NOMO-1 treated with dmso at 0.1 percent for 144 hours (cell line): ENCODE results near the gene ZNF850.
A peak's percentile ranks its signal among the peaks of the same experiment; 100 is the strongest.
"Not testable (repeated sequence)": the region's sequence is repeated elsewhere in the genome, so short reads cannot be mapped to it uniquely, and the experiment has no call there.

ENCODE experiments used
- DNase-seq: peaks from one replicate; lab custom pipeline; 2025; ENCODE audit not compliant: unreplicated experiment; lab: John Stamatoyannopoulos, UW

ZNF850 gene

DNA sequence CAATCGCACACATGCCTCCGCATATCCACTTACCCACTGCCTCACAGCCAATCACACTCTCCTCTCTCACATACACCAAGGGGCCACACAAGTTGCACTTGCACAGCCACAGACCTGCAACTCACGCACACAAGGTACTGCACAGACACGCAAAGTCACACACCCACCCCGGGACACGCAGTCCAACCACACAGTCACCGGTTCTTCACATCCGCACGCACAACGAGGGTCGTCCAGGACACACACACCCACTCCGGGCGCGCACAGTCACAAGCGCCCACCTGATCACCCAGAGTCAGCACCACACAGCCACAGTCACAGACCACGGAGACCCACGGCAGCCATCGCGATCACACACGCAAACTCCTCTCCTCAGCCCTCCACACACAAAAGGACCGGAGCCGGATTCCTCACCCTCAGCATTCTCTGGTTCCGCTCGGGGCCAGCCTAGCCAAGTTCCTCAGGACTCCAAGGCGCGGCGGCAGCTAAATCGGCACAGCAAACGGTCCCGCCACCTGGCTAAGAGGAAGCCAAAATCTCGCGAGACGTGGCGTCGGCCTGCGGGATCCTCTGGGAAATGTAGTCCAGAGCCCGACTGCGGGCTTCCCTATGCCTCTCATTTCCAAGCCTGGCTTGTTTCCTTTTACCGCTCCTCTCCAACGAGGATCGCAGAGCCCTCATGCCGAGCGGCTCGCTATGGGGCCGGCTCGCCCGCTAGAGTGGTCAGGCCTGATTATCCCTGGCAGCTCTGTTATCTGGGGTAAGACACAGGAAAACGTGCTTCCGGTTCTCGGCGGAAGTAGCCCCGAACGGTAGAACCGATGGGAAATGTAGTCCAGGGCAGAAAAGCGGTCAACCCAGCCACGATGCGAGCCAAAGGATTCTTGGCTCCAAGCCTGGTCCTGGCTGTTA, at the start of gene ZNF850:
Gene ZNF850, minus strand, starts transcription at position 497 of the 912 bp plus-strand sequence. CDS start 10,201 bp downstream, outside the sequence.
- peak; percentile 92 for DNase-seq

DNA sequence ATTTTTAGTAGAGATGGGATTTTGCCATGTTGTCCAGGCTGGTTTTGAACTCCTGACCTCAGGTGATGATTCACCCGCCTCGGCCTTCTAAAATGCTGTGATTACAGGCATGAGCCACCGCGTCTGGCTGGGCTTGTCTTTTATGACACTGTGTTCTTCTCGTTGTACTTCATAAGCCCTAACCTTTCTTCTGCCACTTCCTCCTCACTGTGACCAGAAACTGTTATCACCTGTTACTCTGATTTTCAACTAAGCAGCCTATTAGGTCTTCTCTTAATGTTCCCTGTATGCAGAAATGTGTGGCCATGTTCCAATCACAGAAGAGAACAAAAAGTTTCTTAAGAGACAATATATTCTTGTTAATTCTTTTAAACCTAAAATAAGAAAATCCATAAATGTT, 49.2 kb upstream of the ZNF850 start:
- DNase-seq, result no peak

DNA sequence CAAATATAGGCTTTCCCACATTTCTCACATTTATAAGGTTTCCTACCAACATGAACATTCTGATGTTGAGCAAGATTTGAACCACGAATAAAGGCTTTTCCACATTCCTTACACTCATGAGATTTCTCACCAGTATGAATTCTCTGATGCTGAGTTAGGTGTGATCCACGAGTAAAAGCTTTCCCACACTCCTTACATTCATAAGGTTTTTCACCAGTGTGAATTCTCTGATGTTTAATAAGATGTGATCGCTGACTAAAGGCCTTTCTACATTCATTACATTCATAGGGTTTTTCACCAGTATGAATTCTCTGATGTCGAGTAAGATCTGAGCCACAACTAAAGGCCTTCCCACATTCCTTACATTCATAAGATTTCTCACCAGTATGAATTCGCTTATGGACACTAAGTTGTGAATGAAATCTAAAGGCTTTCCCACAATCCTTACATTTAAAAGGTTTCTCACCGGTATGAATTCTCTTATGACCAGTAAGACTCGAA, 46.6 kb upstream of the ZNF850 start:
- no peak for DNase-seq

DNA sequence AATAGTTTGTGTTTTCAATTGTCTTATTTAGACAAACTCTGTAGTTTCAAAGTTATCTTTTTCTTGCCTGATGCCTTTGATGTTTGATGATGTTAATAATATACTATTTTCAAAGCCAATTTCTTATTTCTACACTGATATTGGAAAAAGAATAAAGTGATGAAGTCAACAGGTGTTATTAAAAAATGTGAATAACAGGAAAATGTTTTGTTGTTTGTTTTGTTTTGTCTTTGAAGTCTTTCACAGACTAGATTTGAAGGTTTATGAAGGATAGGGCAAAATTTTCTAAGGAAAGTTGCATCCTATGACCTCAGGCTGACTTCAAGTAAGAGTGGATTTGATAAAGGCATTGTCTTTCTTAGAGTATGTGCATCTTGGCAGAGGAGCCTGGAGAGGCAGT, 34.4 kb upstream of the ZNF850 start:
- no peak for DNase-seq

DNA sequence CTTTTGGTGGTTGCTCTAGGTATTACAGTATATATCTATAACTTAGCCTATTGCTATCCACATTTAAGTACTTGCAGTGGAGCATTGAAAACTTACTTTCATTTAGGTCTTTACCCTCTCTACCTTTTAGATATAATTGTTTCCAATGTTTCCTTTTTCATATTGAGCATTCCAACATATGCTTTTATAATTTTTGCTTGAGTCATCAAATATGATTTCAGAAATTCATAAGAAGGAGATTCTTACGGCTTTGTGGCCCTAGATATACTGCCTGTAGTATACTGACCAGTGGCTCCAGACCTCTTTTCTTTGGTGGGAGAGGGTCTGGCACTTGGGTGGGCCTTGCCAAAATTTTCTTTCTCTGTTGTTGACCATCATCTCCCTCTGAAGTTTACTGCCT, 32.8 kb upstream of the ZNF850 start:
- no peak for DNase-seq

DNA sequence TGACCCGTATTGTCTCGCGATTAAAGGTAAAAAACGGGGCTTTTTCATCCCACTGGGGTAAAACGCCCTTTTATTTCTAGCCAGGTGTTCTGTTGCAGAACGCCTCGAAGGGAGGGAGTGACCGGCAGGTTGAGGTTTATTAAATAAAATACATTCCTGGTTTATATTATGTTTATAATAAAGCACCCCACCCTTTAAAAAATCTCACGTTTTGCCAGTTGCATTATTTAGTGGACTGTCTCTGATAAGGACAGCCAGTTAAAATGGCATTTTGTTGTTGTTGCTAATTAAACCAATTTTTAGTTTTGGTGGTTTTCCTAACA, 25.1 kb upstream of the ZNF850 start:
- DNase-seq, result no peak

DNA sequence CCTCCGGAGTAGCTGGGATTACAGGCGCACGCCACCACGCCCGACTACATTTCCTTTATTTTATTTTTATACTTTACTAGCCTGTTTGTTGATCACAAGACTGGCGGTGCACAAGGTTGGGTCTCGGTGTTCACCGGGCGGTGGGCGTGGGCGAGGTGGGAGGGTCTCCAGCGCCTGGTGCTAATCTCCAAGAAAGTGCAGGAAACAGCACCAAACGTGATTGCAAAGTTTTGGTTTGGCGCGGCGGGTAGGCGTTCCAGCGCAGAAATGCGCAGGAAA, 24.0 kb upstream of the ZNF850 start:
- no peak for DNase-seq

DNA sequence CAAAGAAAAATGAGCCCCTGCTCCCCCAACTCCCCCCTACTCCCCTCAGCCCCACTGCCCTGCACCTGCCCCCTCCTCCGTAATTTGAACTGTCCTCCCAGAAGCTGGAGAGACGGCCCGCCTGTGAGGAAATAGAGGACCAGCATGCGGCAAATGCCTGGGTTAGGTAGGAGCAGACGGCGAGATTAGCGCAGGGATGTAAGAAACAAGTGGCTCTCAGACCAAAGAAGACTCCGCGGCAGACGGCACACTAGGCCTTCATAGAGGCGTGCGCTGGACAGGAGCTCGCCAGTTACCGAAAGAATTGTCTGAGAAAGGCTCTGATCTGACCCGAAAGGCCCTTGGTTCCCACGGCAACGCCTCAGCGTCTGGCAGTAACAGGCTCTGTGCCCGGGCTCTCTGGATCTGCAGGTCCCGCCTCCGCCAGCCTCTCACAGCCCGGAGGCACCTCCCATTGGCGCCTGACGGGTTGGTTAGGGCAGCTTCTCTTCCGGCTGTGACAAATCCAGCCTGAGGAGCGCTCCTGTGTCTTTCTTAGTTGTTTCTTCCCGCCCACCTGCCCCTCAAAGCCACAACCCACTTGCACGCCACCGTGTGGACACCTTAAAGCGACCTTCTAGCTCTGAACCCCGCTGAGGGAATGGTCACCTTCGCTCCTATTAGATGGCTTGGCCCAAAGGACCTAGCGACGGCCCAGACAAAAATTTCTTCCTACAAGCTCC, 19.0 kb upstream of the ZNF850 start:
- DNase-seq, result not testable (repeated sequence)

DNA sequence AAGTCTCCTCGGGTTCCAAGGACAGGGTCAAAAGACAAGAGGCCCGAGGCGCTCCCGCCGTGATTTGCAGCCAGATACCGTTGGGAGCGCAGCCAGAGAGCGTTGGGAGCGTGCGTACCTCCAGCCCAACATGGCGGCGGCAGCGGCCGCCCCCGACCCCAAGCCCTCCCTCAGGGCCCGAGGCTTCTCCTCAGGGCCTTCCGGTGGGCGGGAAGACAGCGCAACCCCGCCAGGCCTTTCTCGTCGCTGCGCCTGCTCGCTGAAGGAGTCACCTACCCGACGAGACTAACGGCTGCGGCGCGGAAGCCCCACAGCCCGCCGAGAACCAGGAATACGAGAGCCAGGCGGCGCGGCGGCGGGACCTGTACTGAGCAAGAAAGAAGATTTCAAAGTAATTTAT, 3.2 kb upstream of the ZNF850 start:
- DNase-seq, result no peak

DNA sequence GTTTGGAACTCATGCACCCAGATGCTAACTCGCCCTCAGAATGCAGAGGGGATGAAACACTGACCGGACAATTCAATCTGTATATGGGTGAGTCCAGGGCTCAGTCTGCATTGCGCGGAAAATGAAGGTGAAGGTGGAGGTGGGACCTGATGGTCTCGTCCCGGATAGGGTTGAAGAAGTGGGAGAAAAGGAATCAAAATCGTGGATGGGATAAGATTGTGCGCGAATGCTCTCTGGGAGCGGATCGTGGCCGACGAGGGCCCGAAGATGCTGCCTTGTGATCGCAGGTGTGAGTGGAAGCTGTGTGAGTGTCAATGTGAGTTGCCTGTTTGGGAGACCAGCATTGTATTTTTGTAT, 594 bp upstream of the ZNF850 start:
- no peak for DNase-seq

DNA sequence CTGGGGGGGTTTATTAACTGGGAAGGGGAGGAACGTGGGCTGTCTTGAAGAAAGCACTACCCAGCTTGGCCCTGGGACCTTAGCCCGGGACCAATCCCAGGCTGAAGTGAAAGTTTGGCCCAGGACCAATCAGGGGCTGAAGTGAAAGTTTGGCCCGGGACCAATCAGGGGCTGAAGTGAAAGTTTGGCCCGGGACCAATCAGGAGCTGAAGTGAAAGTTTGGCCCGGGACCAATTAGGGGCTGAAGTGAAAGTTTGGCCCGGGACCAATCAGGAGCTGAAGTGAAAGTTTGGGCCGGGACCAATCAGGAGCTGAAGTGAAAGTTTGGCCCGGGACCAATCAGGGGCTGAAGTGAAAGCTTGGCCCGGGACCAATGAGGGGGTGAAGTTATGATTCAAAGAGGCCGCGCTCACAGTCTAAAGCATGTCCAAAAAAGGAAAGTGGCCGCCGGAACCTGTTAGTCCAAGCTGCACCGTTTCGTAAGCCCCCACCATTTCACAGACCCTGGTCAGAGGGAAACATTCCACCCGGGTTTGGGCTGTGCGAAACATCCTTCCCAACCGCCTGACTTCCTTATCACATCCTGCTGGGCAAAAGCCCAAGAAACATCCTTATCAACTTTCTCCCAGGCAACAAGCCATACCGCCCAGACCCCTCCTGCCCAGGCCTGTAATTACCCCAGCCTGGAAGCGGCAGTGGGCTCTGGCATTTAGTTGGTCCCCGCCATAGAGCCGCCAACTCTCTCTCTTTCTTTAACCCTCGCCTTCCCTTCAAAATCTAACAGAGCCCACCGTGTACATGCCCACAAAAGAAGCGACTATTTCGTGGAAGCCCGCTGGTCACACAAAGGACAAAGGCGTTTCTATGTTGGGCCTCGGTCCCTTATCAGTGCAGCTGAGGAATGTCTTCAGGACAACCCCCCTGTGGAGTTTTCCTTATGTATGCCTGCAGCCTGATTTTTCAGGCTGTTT, 1.1 kb downstream of the ZNF850 start:
- peak; percentile 41 for DNase-seq

DNA sequence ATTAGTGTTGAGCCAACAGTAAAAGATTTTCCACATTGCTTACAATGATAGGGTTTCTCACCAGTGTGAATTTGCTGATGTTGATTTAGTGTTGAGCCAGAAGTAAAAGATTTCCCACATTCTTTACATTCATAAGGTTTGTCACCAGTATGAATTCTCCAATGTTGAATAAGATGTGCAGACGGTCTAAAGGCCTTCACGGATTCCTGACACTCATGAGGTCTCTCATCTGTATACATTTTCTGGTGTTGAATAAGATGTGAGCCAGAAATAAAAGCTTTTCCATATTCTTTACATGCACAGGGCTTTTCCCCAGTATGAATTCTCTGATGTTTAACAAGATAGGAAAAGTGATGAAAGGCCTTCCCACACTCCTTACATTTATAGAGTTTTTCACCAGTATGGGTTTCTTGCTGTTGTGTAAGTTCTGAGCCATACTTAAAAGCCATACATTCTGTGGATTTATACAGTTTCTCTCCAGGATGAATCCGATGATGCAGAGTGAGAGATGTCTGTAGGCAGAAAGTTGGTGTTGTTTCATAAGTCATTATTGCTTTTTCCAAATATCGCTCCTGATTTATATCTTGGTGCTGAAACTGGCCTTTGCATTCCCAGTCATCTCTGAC, 22.4 kb downstream of the ZNF850 start:
- no peak for DNase-seq

DNA sequence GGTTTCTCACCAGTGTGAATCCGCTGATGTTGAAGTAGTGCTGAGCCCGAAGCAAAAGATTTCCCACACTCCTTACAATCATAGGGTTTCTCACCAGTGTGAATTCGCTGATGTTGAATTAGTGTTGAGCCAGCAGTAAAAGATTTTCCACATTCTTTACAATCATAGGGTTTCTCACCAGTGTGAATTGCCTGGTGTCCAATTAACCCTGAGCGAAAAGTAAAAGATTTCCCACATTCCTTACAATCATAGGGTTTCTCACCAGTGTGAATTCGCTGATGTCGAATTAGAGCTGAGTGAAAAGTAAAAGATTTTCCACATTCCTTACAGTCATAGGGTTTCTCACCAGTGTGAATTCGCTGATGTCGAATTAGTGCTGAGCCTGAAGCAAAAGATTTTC, 23.0 kb downstream of the ZNF850 start:
- not testable (repeated sequence) for DNase-seq

DNA sequence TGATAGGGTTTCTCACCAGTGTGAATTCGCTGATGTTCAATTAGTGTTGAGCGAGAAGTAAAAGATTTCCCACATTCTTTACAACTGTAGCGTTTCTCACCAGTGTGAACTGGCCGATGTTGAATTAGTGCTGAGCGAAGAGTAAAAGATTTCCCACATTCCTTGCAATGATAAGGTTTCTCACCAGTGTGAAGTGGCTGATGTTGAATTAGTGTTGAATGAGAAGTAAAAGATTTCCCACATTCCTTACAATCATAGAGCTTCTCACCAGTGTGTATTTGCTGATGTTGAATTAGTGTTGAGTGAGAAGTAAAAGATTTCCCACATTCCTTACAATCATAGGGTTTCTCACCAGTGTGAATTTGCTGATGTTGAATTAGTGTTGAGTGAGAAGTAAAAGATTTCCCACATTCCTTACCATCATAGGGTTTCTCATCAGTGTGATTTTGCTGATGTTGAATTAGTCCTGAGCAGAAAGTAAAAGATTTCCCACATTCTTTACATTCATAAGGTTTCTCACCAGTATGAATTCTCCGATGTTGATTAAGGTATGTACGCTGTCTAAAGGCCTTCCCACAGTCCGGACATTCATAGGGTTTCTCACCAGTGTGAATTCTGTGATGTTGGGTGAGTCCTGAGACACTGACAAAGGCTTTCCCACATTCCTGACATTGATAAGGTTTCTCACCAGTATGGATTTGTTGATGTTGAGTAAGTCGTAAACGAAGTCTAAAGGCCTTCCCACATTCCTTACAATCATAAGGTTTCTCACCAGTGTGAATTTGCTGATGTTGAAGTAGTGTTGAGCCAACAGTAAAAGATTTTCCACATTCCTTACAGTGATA, 24.0 kb downstream of the ZNF850 start:
- no peak for DNase-seq

DNA sequence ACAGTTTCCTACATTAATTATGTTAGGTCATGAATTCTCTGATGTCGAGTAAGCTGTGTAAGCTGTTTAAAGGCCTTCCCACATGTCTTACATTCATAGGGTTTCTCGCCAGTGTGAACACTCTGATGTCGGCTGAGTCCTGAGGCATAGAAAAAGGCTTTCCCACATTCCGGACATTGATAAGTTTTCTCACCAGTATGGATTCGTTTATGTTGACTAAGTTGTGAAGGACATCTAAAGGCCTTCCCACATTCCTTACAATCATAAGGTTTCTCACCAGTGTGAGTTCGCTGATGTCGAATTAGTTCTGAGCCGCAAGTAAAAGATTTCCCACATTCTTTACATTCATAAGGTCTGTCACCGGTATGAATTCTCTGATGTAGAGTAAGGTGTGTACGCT, 24.9 kb downstream of the ZNF850 start:
- no peak for DNase-seq

DNA sequence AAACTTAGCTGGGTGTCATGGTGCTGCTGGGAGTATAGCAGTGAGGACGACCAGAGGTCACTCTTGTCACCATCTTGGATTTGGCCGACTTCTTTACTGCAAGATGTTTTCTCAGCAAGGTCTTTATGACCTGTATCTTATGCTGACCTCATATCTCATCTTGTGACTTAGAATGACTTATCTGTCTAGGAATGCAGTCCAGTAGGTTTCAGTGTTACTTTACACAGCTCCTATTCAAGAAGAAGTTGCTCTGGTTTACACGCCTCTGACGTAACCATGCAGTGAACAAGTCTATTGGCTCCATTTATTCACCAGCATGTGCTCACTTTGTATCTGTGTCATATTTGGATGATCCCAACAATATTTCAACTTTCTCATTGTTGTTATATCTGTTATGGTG, 26.7 kb downstream of the ZNF850 start:
- DNase-seq, result no peak

DNA sequence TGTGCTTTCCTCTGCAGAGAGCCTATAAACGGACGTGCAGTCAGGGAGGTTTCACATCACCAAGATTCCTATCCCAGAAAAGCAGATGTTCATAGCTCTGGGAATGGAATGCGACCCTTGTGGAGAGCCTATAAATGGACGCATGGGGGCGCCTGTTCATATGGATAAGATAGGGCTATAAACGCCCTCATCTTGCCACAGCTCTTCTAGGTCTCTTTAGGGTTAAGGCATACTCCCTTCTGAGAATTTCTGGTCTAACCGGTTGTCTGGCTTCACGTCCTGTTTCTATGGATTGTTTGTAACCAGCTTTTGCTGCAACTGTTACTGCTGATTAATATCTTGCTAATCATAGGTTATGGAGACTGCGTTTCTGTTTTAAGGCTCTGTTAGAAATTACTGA, 36.4 kb downstream of the ZNF850 start:
- DNase-seq, result not testable (repeated sequence)

DNA sequence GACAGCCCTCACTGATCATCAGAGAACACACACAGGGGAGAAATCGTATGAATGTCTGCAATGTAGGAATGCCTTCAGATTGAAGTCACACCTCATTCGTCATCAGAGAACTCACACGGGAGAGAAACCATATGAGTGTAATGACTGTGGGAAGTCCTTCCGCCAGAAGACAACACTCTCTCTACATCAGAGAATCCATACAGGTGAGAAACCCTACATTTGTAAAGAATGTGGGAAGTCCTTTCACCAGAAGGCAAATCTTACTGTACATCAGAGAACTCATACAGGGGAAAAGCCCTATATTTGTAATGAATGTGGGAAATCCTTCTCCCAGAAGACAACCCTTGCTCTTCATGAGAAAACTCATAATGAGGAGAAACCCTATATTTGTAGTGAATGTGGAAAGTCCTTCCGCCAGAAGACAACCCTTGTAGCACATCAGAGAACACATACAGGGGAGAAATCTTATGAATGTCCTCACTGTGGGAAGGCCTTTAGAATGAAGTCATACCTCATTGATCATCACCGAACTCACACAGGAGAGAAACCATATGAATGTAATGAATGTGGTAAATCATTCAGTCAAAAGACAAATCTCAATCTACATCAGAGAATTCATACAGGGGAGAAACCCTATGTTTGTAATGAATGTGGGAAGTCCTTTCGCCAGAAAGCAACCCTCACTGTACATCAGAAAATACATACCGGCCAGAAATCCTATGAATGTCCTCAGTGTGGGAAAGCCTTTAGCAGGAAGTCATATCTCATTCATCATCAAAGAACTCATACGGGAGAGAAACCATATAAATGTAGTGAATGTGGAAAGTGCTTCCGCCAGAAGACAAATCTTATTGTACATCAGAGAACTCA, 52.7 kb downstream of the ZNF850 start:
- no peak for DNase-seq

DNA sequence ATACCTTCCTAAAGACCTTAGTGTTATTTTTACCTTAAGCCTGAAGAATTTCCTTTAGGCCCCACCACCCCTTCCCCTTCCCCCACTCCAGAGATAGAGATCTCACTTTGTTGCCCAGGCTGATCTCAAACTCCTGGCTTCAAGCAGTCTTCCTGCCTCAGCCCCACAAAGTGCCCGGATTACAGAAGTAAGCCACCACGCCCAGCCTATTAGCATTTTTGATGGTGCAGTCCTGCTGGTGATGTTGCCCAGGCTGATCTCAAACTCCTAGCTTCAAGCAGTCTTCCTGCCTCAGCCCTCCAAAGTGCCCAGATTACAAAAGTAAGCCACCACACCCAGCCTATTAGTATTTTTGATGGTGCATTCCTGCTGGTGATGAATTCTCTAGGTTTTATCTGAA, 63.2 kb downstream of the ZNF850 start:
- no peak for DNase-seq
